ENCODE data around the gene TRAPPC3L.

GRCh38 chr6:116500969-116501433, 44.5 kb downstream of the TRAPPC3L start:
- TF ChIP-seq YY1 (IDR thresholded peaks at IDR 0.05; ENCODE audit: insufficient read depth, insufficient read length), result no peak
- no peak for TF ChIP-seq ZNF274 (IDR thresholded peaks at IDR 0.05; ENCODE audit: low read depth, low read length)
- TF ChIP-seq SUZ12 (IDR thresholded peaks at IDR 0.05; ENCODE audit: extremely low read depth, insufficient read depth, insufficient read length), result no peak

All from NT2/D1 (cell line).